ENCODE measurements around the gene CHAF1B.
"Not testable (repeated sequence)": the region's sequence is repeated elsewhere in the genome, so short reads cannot be mapped to it uniquely, and the experiment has no call there.

CHAF1B gene

GRCh38 chr21:36385233-36386030 lies at the start of gene CHAF1B:
CHAF1B (plus strand) TSS chr21:36385392; CDS start chr21:36386137, 745 bp downstream.
- in situ Hi-C loops (cut with MboI; ENCODE audit: low pct_unique_long_range_greater_than_20kb, low sequenced_read_pairs, unreplicated experiment), result no loop called here
- TF ChIP-seq CTCF (IDR thresholded peaks at IDR 0.05; ENCODE audit: extremely low read depth, insufficient read depth, missing control alignments), result no peak
- DNase-seq (ENCODE audit: low spot score), result peak; percentile 96

DNA sequence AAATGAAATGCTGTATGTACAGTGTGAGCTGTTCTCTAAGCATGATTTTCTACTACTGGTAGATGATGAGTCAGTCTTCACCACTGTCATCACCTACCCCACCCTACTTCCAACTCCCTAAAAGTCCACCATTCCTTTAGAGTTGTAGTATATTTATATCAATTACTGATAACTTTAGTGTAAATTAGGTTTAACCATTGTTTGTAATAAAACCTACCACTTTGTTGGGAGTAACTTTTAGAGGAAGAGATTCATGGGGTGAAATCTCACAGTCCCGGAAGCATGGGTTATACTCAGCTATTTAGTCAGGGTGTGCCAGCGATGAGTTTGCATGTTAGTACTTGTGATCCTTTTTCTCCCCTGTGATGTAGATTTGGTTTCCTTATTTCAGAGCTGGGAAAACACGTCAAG lies 48.1 kb upstream of the CHAF1B start:
- no peak for DNase-seq (ENCODE audit: low spot score)

GRCh38 chr21:36338975-36339374 lies 46.2 kb upstream of the CHAF1B start:
- in situ Hi-C loops (cut with MboI; ENCODE audit: low pct_unique_long_range_greater_than_20kb, low sequenced_read_pairs, unreplicated experiment), result loop anchor here (5.0 kb wide), 1 partner anchor 187 kb away; no protein-coding TSS in a partner anchor
- DNase-seq (ENCODE audit: low spot score), result no peak
- no peak for TF ChIP-seq CTCF (IDR thresholded peaks at IDR 0.05; ENCODE audit: extremely low read depth, insufficient read depth, missing control alignments)

More for the DNA sequence above, 48.1 kb upstream of the CHAF1B start:
- no peak for TF ChIP-seq CTCF (IDR thresholded peaks at IDR 0.05; ENCODE audit: extremely low read depth, insufficient read depth, missing control alignments)
- in situ Hi-C loops (cut with MboI; ENCODE audit: low pct_unique_long_range_greater_than_20kb, low sequenced_read_pairs, unreplicated experiment), result loop anchor here (5.0 kb wide), 1 partner anchor 185 kb away; no protein-coding TSS in a partner anchor

- in situ Hi-C loops (cut with MboI; ENCODE audit: low pct_unique_long_range_greater_than_20kb, low sequenced_read_pairs, unreplicated experiment); DNase-seq (ENCODE audit: low spot score): not testable (repeated sequence)
Observed at GRCh38 chr21:36342581-36342980, 42.6 kb upstream of the CHAF1B start.

DNA sequence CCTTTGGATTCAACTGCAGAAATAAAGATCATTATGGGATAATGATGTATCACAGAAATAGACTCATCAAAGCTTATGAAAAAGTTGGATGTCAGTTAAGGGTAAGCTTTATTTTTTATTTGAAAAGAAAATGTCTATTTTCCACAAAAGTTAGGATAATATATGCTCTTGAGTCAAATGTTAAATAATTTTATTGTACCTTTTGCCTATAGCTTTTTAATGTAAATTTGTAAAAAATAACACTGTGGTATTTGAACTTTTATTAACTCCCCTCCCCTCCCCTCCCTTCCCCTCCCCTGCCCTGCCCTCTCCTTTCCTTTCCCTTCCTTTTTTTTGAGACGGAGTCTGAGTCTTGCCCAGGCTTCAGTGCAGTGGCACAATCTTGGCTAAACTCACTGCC lies 40.3 kb upstream of the CHAF1B start:
- no peak for TF ChIP-seq CTCF (IDR thresholded peaks at IDR 0.05; ENCODE audit: extremely low read depth, insufficient read depth, missing control alignments)
- in situ Hi-C loops (cut with MboI; ENCODE audit: low pct_unique_long_range_greater_than_20kb, low sequenced_read_pairs, unreplicated experiment), result no loop called here
- DNase-seq (ENCODE audit: low spot score), result no peak

GRCh38 chr21:36347278-36347961 lies 37.8 kb upstream of the CHAF1B start:
- in situ Hi-C loops (cut with MboI; ENCODE audit: low pct_unique_long_range_greater_than_20kb, low sequenced_read_pairs, unreplicated experiment), result no loop called here
- no peak for DNase-seq (ENCODE audit: low spot score)
- no peak for TF ChIP-seq CTCF (IDR thresholded peaks at IDR 0.05; ENCODE audit: extremely low read depth, insufficient read depth, missing control alignments)

DNA sequence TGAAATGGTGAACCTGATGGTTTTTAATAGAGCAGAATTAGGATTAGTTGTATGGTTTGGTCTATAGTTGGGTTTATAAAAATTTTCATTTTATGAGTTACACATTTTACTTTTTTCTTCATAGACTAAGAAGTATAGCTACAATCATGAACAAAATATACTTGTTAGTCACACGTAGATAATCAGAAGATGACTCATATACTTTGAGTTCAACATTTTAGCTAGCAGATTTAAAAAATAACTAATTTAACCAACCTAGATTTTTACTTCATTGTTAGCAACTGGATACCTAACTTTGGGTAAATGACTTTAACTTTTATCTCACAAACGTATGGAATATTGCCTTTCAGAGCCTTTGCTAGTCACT lies 37.2 kb upstream of the CHAF1B start:
- in situ Hi-C loops (cut with MboI; ENCODE audit: low pct_unique_long_range_greater_than_20kb, low sequenced_read_pairs, unreplicated experiment), result no loop called here
- TF ChIP-seq CTCF (IDR thresholded peaks at IDR 0.05; ENCODE audit: extremely low read depth, insufficient read depth, missing control alignments), result no peak
- DNase-seq (ENCODE audit: low spot score), result no peak

Data from GM13977 (cell line).